Glomerular visceral epithelial cell (primary cell): ENCODE results near the gene TAS2R60.
"Not testable (repeated sequence)": the region's sequence is repeated elsewhere in the genome, so short reads cannot be mapped to it uniquely, and the experiment has no call there.

ENCODE experiments used
- DNase-seq: peaks from one replicate; pipeline ENCODE4 v3.0.0-alpha.2; 2016; ENCODE audit errors: extremely low spot score

The TAS2R60 gene

GRCh38 chr7:143411976-143412708, 31.1 kb upstream of the TAS2R60 start:
- DNase-seq: no peak

- DNase-seq: no peak
Observed at GRCh38 chr7:143413123-143413522, 30.1 kb upstream of the TAS2R60 start.

GRCh38 chr7:143415209-143415608, 28.0 kb upstream of the TAS2R60 start:
- not testable (repeated sequence) for DNase-seq

- no peak for DNase-seq
Observed at GRCh38 chr7:143415742-143416397, 27.4 kb upstream of the TAS2R60 start.

GRCh38 chr7:143416565-143417149, 26.6 kb upstream of the TAS2R60 start:
- DNase-seq: peak; percentile 45

- DNase-seq: no peak
Observed at GRCh38 chr7:143417734-143418383, 25.4 kb upstream of the TAS2R60 start.

- no peak for DNase-seq
Observed at GRCh38 chr7:143418681-143419458, 24.4 kb upstream of the TAS2R60 start.

GRCh38 chr7:143419880-143420279, 23.4 kb upstream of the TAS2R60 start:
- DNase-seq: no peak

GRCh38 chr7:143420624-143421023, 22.6 kb upstream of the TAS2R60 start:
- not testable (repeated sequence) for DNase-seq

GRCh38 chr7:143422033-143422432, 21.2 kb upstream of the TAS2R60 start:
- no peak for DNase-seq

GRCh38 chr7:143424476-143424875, 18.8 kb upstream of the TAS2R60 start:
- not testable (repeated sequence) for DNase-seq

GRCh38 chr7:143426479-143427142, 16.6 kb upstream of the TAS2R60 start:
- no peak for DNase-seq

GRCh38 chr7:143429770-143430698, 13.2 kb upstream of the TAS2R60 start:
- no peak for DNase-seq

GRCh38 chr7:143431109-143431508, 12.1 kb upstream of the TAS2R60 start:
- no peak for DNase-seq

- DNase-seq: no peak
Observed at GRCh38 chr7:143433759-143434158, 9.5 kb upstream of the TAS2R60 start.

- peak; percentile 68 for DNase-seq
Observed at GRCh38 chr7:143434660-143435059, 8.6 kb upstream of the TAS2R60 start.

GRCh38 chr7:143435266-143435665, 8.0 kb upstream of the TAS2R60 start:
- no peak for DNase-seq

GRCh38 chr7:143436325-143436946, 6.8 kb upstream of the TAS2R60 start:
- no peak for DNase-seq

- DNase-seq: no peak
Observed at GRCh38 chr7:143437578-143437977, 5.7 kb upstream of the TAS2R60 start.

GRCh38 chr7:143439866-143440265, 3.4 kb upstream of the TAS2R60 start:
- no peak for DNase-seq
